Cardiac septum (tissue), 1 donor: ENCODE data around the gene MAP3K7. TPM values are rescaled to one million over a fixed set of nuclear protein-coding genes. Genes with fewer than 3 reads are reported as not detected.

ENCODE experiments used
- DNase-seq: peaks from one replicate; pipeline ENCODE4 v3.0.0-alpha.2; 2020; ENCODE audit warnings: low spot score
- intact Hi-C: fragments of 100-400 bp; cut with DNase I; formaldehyde crosslinking; loops from one replicate; pipeline ENCODE4 v1.14.0; 2022
- long read RNA-seq: library from polyadenylated mRNA; unstranded; transcript quantifications from one replicate; pipeline ENCODE4 v2.0.0, GENCODE V29; 2021
- total RNA-seq: library from RNA; stranded (reverse); fragmentation: NEBNext Ultra II Directional; extraction: Animal tissue kit (Norgen Biotek cat#: 25700); gene quantifications from one replicate; pipeline ENCODE4 v1.2.1, GENCODE V29; 2021
- donor health status: DM: no; HTN: no; CAD: no.

MAP3K7 gene
- 23.9 TPM for total RNA-seq
- long read RNA-seq, full-length matches to known transcripts: 53 of 82 reads
- long read RNA-seq, partial matches to known transcripts: 5 of 82 reads
- long read RNA-seq, other reads (novel, unspliced or antisense): 24 of 82 reads

DNA sequence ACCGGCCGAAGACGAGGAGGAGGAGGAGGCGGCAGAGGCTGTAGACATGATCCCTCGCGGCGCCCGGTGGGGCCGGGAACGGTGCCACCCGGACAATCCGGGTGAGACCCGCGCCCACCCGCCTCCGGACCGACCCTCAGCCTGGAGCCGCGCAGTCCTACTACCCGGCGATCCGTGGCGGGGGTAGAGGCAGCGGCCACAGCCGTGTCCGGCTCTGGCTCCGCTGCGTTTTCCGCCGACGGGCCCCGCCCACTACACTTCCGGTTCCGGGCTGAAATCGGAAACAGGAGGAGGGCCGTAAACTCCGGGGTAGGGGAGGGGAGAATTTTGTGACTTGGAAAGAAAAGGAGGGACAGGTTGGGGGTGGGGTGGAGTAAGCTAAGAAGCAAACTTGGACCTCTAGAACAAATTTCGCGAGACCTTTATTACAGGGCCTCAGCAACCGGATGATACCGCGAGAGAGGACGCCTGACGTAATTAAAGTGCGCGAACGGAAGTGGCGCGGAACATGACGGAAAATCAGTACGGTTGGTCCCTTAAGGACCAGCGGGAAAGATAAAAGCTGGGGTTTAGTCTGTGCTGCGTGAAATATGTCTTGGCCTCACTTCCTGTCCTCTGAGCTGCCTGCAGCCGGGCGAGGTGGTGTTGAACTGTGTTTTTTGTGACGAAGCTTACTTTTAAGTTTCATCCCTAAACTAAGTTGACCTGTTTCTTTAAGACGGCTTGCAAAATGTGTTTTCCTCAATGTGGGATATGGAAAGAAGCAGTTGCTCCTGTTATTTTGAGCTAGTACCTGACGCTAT, at the start of gene MAP3K7:
MAP3K7 (minus strand) TSS at position 237 of the 803 bp plus-strand sequence; CDS start at position 48, 189 bp downstream.
- DNase-seq: peak; percentile 94
- intact Hi-C loops: no loop called here

DNA sequence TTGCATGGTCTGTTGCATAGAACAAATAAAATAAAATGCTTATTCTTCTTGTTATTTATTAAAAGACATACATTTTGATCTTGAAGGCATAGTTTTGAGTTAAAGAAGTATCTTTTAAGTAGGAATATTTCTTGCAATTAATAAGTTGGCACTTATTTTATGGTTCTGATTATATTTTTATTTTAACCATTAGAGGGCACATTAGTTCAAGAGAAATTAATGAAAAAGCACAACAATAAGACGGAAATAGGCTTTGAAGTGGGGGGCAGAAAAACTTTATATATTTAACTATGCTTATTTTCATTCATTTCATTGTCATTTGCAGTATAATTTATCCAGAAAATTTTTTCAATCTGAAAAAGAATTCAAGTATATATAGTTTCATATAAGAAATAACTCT, 44.2 kb upstream of the MAP3K7 start:
- intact Hi-C loops: no loop called here
- no peak for DNase-seq

DNA sequence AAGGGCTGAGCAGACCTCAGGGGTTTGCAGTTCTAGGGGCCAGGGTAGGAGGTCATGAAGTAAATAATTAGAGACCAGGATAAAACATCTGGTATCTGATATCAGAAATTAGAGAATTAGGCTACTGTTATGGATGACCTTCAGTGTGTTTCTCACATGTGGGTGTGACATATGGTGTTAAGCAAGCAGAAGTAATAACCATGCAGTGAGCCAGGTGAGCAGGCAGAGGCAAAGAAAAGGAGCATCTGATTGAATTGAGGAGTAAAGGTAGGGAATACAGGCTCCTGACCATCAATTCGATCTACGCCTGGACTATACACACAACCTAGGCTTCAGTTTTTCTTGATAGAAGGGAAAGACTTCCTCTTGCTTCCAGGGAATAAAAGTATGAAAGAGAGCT, 34.7 kb upstream of the MAP3K7 start:
- DNase-seq: no peak
- intact Hi-C loops: no loop called here

DNA sequence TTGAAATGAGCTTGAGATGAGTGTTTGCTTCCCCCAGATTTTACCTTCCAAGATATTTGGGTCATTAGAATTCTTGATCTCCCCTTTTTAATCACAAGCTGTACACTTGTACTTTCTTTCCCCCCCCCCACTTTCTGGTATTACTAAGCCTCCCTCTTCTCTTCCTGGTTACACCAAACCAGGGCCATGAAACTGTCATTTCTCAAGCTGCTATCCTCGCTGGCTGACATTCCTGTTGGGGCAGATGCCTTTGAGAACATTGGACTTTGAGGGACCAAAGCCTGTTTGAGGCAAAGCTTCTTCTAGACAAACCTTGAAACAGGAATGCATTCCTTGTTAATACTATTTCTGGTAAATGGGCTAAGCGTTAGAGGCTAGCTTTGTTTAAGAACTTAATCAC, 32.3 kb upstream of the MAP3K7 start:
- no peak for DNase-seq
- intact Hi-C loops: no loop called here

DNA sequence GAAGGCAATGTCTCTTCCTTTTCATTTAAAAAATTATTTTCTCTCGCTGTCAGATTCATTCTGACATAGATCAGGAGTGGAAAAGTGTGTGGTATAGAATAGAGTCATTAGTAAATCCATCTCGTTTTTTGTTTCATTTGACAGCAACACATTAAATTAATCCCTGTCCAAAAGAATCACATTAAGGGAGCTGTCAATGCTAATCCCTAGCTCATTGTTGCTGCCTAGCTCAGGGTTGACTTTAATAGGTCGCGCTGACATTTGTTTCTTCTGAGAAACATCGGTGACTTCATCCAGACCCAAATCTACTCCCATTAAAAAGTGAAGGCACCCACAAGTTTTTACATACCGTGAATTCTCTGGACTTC, 25.4 kb upstream of the MAP3K7 start:
- intact Hi-C loops: no loop called here
- no peak for DNase-seq

DNA sequence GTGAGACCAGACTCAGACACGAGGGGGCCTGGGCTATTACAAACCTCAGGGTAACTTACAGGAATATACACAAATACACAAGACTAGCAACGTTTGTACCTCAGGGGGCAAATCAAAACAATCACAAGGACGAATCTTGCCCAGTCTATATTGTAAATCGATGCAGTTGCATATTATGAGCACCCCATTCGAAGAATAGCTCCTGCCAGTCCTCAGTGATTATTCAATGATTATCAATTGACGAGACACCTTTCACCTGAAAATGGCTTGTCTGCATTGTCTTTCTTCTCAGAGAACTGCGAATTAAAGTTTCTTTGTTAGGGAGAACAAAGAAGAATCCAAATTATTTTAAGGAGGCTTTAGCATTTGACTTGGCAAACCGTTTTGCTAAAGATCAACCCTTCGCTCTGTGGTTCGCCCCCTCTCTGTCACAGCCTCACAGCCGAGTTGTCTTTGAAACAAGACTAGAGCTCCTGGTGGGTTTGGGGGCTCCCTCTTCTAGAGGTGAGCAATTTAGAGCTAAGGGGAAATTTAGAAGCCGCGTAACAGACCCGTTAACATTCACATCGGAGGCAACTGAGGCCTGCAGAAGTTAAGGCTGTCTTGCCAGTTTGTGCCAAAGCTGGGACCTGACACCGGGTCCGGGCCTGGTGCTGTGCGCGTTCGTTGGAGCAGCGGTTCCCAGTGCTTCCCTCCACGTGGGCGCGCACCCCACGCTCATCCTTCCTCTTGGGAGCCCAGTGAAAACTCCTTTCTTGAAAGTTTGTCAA, 24.9 kb upstream of the MAP3K7 start:
- DNase-seq: no peak
- intact Hi-C loops: no loop called here

DNA sequence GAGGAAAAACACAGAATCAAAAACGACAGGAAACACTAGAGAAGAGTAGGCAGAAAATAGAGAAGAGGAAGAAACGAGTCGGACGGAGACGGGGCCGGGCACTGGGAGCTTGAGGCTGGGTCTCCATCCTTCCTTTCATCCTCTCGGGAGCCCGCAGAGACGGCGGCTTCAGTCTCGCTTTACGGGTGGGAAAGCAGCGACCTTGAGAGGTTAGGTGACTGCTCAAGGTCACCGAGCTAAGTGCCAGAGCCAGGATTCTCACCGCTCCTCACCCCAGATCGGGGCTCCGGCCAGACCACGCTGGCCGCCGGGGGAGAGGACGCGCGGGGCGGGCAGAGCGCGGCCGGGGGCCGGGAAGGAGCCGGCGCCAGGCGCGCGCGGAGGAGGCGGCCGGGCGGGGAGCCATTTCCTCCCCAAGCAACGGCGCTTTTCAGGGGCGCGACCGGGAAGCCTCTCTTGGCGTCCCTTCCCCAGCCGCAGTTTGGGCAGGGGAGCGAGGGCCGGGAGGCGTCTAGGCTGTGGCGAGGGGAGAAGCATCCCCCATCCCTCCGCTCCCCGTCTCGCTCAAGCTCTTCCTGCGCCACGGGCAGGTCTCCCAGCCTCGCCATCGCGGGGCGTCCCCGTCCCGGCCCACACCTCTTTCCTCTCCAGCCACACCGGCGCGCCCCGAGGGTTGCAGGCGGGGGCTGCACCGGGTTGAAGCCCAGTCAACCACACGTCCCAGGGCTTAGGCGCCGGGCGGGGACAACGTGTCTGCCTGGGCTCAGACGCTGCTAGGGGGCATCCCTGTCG, 24.1 kb upstream of the MAP3K7 start:
- peak; percentile 80 for DNase-seq

DNA sequence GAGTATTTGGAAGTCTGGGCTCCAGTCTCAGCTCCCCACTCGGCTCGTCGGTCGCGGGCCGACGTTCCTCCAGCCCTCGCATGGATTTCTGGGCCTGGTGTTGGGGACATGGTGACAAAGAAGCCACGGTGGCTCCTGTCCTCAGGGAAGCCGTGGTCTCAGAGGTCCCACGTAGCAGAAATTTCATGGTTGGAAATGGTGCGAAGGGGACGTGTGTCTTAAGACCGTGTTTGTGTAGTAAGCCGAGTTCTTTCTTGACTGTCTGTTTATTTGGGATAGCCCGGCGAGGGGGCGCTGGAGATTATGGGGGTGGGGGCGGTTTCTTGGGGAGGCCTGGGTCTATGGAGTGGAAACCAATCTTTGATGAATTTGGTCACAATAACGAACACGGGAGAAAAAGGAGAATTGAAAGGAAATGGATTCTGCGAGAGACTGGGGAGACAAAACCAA, 23.5 kb upstream of the MAP3K7 start:
- DNase-seq: no peak
- intact Hi-C loops: no loop called here

More for the DNA sequence above, 24.1 kb upstream of the MAP3K7 start:
- intact Hi-C loops: no loop called here

DNA sequence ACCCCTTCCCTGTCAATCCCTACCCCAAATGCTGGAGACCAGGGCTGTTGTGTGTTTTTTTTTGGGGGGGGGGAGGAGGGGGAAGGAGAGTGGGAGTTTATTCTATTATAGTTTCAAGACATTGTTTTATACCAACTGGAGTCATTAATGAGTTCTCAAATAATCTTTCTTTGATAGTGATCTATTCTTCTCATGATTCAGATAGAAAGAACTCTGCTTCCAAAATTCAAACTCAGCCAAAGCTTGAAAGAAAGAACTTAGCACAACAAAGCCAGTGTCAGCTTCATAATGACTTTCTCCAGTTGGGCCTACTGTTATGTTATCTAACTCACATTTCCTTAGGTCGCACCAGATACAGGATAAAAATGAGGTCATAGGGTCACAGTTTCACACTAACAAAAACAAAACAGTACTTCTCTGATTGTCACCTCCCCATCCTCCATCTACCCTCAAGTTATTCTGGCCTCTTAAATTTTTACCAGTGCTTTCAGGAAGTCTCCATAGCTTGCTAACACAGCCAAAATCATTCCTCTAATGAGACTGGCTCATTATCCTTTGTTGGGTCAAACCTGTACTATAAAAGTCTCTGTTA, 19.0 kb upstream of the MAP3K7 start:
- no peak for DNase-seq
- intact Hi-C loops: no loop called here

DNA sequence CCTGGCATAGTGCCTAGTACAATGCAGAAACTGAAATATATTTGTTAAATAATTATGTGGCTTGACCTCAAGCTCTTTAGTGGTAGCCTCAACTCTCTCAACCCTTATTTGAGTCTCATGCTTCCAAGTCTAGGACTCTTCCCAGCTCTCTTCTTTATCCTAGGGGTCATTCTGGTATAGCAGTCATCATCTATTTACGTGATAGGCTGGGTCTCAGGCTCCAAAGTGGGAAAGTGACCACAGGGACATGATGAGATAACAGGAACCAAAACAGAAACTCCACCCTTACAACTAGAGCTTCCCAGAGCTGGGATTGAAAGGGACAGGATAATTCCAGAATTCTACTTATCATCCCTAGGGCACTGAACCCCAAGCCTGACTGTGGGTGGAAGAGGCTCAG, 17.7 kb upstream of the MAP3K7 start:
- intact Hi-C loops: no loop called here
- no peak for DNase-seq

DNA sequence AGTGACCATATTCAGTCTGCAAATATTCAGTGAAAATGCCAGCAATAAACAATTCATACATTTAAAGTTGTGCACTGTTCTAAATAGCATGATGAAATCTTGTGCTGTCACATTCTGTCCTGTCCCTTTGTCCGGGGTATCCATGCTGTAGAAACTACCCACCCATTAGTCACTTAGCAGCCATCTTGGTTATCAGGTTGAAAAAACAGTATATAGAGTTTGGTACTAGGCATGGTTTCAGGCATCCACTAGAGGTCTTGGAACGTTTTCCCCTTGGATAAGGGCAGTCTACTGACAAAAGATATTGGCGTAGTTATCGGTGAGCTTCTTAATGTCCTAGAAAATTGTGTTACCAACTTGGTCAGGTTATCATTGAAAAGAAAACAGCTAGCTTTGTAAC, 12.3 kb upstream of the MAP3K7 start:
- no peak for DNase-seq
- intact Hi-C loops: no loop called here

DNA sequence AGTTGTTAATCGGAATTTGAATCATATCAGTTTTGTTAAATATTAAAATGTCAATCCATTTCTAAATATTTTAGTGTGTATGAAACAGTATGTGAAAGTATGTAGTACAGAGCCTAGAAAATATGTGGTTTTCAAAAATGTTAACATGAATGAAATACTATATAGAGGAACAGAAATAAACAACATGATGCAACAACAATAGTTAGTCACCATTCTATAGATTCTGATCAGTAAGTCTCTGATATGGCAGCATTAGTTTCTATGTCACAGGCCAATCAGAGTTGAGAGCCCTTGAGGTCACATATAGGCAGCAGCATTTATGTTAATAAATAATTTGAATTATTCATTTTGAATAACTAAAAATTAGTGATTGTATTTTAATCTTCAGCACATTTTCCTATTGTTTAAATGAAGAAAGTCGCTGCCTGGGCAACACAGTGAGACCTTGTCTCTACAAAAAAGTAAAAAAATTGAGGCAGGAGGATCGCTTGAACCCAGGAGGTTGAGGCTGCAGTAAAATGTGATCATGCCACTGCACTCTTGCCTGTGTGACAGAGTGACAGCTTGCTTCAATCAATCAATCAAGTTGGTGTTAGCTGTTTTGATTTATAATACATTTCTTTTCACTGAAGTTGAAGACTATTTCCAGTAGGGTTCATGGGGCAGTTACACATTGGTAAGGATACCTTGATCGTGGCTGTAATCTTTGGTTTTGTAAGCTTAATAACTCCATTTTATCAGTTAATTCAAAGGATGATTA, 11.5 kb upstream of the MAP3K7 start:
- DNase-seq: no peak
- intact Hi-C loops: no loop called here

DNA sequence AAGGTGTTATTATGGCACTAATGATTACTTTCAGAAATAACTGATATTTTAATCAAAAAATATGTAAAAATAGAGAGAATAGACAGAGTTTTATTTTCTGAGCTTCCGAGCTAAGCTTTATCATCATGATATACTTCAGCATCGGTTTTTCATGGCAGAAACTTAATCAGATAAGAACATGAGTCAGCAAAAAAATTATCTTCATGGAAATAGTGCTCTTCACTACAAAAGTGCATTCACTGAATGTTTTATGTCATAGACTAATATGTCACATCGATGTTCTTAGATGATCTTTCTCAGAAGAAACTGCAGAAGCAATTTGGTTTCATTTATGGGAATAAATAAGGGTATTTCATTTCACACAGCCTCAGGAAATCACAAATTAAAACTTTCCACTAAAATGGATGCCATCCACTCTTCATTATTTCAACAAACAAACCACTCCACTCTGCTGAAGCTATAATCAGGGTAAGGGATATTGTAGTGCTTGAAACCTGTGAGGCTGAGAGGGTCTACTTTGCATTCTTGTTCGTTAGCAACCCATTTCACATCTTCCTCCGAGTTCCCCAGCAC, 10.2 kb upstream of the MAP3K7 start:
- intact Hi-C loops: no loop called here
- no peak for DNase-seq

DNA sequence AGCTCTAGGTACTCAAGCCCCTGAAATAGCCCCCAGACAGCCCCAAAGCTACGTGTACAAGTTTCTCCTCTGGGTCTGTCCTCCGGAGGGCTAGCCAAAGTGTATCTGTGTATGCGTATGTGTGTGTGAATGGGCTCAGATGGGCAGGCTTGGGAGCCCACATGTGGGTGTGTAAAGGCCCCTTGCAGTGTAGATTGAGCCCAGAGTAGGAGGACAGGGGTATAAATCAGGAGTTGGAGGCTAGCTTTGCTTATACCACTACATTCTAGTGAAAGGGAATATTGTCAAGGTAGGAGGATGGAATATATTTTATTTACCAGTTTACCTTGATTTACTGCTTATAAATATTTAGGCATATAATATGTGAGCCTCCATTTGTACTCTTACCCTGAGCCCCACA, 9.0 kb upstream of the MAP3K7 start:
- no peak for DNase-seq
- intact Hi-C loops: no loop called here

DNA sequence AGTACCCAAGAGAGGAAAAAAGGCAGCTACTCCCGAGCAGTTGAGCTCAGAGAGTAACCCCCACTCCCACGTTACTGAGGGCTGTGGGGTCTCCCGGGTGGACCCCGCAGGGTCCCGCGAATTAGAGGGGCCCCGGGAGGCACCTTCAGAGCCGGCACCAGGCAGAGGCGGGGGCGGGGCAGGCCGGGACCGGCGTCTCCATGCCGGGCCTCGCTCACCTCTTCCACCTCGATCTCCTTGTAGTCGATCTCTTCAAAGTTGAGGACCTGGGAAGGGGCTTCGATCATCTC, 381 bp downstream of the MAP3K7 start:
- peak; percentile 74 for DNase-seq
- intact Hi-C loops: no loop called here

DNA sequence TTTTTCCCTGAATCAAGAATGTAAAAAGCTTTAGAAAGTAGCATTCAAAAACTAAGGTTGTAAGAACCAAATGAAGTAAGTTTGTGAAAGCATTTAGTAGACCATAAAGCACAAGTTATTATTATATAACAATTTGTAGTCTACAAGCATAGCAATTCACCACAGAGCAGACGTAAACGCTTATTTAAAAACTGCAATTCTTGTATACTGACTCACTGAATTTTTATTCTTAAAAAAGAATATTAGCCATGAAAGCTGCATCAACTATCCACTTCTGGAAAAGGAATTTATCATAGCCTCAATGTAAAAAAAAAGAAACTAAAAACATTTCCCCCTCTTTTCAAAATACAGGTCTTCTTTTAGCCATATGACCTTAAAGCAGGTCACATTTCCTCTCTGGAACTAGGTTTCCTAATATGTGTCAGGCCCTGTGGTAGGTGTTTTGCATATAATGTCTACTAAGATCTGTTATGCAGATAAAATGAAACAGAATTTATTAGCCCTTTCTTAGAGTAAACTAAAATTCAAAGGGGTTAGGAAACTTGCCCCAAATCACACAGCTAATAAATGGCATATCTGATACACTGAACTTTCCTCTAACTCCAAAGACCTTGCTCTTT, 2.1 kb downstream of the MAP3K7 start:
- no peak for DNase-seq
- intact Hi-C loops: no loop called here

DNA sequence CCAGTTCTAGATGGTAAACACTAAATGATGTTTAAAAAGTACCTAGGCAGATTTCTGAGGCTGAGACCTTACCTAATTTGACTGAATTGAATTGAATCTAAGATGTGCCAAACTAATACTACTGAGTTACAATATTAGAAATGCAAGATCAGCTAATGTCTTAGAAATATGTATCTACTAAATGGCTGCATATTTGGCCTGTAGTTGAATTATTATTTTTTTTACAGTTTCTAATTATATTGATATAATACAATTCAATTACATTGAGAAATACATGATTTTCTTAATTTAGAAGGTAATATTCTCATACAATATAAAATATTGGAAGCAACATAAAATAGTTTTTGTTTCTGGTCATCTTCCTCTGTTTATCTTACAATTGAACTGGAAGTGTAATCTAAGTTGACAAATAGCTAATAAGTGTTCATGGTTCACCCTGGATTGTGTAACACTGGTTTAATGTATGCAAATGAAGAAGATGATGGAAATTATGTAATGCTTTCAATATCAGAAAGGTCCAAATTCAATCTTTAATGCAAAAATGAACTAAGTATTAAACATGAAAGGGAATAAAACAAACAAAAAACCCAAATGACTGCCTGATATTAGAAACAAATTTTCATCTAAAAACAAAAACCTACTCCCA, 2.9 kb downstream of the MAP3K7 start:
- no peak for DNase-seq
- intact Hi-C loops: no loop called here
